Right atrium auricular region (tissue), 2 donors: ENCODE data around the gene CELSR1. TPM values are rescaled to one million over a fixed set of nuclear protein-coding genes. Genes with fewer than 3 reads are reported as not detected.
A peak's percentile ranks its signal among the peaks of the same experiment; 100 is the strongest.

Experiments
- DNase-seq: peaks from one replicate; pipeline ENCODE4 v3.0.0-alpha.2; 2019; ENCODE audit warnings: low spot score
- H3K27ac ChIP-seq, 2 donors: fragments of 200-600 bp; sonication (generic); 1 replicate in 1 of 2; 2 replicates in 1 of 2; pipeline ENCODE4 v1.5.1; 2016 to 2019
- H3K27me3 ChIP-seq, 2 donors: fragments of 200-600 bp; sonication (generic); one replicate each; pipeline versions ENCODE4 v1.5.1 to v1.6.0; 2017 to 2019
- H3K36me3 ChIP-seq: fragments of 200-600 bp; sonication (generic); one replicate; pipeline ENCODE4 v1.5.1; 2016
- H3K4me1 ChIP-seq, 2 donors: fragments of 200-600 bp; sonication (generic); one replicate each; pipeline versions ENCODE4 v1.5.1 to v1.6.0; 2017 to 2019
- H3K4me3 ChIP-seq, 2 donors: fragments of 200-600 bp; sonication (generic); 1 replicate in 1 of 2; 2 replicates in 1 of 2; pipeline ENCODE4 v1.5.1; 2017 to 2019; ENCODE audit warnings: mild to moderate bottlenecking in 1 of 2, moderate library complexity in 1 of 2
- H3K9me3 ChIP-seq, 2 donors: fragments of 200-600 bp; sonication (generic); one replicate each; pipeline ENCODE4 v1.5.1; 2019
- CTCF ChIP-seq, 2 donors: fragments of 200-600 bp; sonication (generic); IDR thresholded peaks; one replicate each; pipeline ENCODE4 v1.5.1; 2019; ENCODE audit warnings: antibody characterized with exemption in 2 of 2
- total RNA-seq, 2 donors: library from RNA; depleted of rRNA; stranded (reverse); fragments of >200 nt; gene quantifications; one replicate each; pipeline ENCODE4 v1.1.0, GENCODE V29; 2016

CELSR1 gene
- total RNA-seq, 2 donors from 2014 or later: 7.1 to 9.6 TPM

DNA sequence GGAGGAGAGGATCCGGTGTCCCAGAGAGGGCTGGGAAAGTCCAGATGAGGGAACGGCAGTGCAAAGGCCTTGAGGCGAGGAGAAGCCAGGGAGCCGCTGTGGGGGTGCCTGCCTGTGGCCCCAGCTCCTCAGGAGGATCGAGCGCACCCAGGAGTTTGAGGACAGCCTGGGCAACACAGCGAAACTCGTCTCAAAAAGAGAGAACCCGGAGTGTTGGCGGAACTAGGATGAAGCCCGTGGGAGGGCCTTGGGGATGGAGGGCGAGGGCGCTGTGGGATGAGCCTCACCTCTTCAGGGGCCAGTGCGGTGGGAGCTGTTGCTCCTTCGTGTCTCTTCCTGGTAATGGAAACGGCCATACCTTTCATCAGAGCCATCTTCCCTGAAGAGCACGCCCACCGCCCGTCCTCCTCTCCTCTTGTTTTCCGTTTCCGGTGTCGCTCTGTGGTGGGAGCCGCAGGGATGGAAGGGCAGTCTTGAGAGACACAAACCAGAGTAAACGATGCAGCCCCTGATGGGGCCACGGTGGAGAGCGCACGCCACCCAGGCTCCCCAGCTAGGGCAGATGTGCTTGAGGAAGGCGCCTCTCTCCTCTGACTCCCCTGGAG, 186.2 kb downstream of the CELSR1 start:
- H3K4me1 ChIP-seq: peaks cover 0 to 62% of the 10 kb centered on the region in 2 donors
- H3K4me3 ChIP-seq: no peak overlapping the region
- peak overlapping the region in 1 of 2 donors; percentile 84 for H3K27ac ChIP-seq
- H3K27me3 ChIP-seq: no peaks in the 10 kb centered on the region
- peaks cover 83% of the 10 kb centered on the region for H3K36me3 ChIP-seq
- no peaks in the 10 kb centered on the region for H3K9me3 ChIP-seq
- DNase-seq: no peak
- TF ChIP-seq CTCF (IDR thresholded peaks at IDR 0.05): no peak

GRCh38 chr22:46350646-46351045, 186.8 kb downstream of the CELSR1 start:
- TF ChIP-seq CTCF (IDR thresholded peaks at IDR 0.05): no peak
- DNase-seq: no peak
- Histone ChIP-seq H3K27me3 (no peaks in the 10 kb centered on the region), H3K27ac (peak overlapping the region in 1 of 2 donors; percentile 84), H3K4me3 (no peak overlapping the region), H3K36me3 (peaks cover 80% of the 10 kb centered on the region), H3K9me3 (no peaks in the 10 kb centered on the region), H3K4me1 (peaks cover 0 to 67% of the 10 kb centered on the region in 2 donors)

DNA sequence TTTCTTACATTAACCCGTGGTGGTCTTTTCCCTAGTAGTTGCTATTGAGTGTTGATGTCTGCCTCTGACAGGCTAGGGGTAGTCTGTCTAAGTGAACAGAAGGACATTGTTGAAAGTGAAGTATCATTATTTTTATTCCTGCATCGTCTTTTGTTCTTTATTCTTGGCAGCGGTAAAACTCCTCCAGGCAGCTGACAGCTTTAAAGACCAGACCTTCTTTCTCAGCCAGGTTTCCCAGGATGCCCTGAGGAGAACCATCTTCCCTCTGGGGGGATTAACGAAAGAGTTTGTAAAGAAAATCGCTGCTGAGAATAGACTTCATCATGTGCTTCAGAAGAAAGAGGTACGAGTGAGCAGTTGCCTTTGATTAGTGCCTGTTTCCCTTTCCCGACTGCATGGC, 187.3 kb downstream of the CELSR1 start:
- Histone ChIP-seq H3K4me3 (no peak overlapping the region), H3K36me3 (peaks cover 80% of the 10 kb centered on the region), H3K9me3 (no peaks in the 10 kb centered on the region), H3K27me3 (no peaks in the 10 kb centered on the region), H3K27ac (peak overlapping the region; percentile 84 to 94), H3K4me1 (peaks cover 0 to 68% of the 10 kb centered on the region in 2 donors)
- no peak for TF ChIP-seq CTCF (IDR thresholded peaks at IDR 0.05)
- no peak for DNase-seq

DNA sequence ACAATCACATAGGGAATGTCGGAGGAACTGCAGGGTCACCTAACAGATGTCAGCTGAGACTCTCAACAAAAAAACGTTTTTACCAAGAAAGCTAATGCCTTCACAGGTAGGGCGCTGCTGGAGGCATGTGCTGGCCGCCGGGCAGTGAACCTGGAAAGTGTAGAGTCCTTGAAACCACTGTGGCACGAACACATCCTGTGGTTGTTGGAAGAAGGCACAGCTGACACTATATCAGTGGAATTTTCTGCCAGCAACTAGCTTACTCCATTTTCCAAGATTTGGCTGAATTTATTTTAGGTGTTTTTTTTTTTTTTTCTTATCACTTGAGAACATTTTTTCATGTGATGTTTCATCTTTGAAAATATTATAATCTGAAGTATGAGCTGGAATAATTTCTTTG, 187.7 kb downstream of the CELSR1 start:
- Histone ChIP-seq H3K27me3 (no peaks in the 10 kb centered on the region), H3K9me3 (no peaks in the 10 kb centered on the region), H3K4me3 (no peak overlapping the region), H3K36me3 (peaks cover 80% of the 10 kb centered on the region), H3K27ac (peak overlapping the region; percentile 84 to 94), H3K4me1 (peaks cover 0 to 68% of the 10 kb centered on the region in 2 donors)
- no peak for DNase-seq
- TF ChIP-seq CTCF (IDR thresholded peaks at IDR 0.05): no peak

GRCh38 chr22:46349238-46349637, 188.2 kb downstream of the CELSR1 start:
- Histone ChIP-seq H3K4me1 (peaks cover 0 to 67% of the 10 kb centered on the region in 2 donors), H3K27ac (peak overlapping the region; percentile 84 to 94), H3K36me3 (peaks cover 78% of the 10 kb centered on the region), H3K9me3 (no peaks in the 10 kb centered on the region), H3K27me3 (no peaks in the 10 kb centered on the region), H3K4me3 (no peak overlapping the region)
- no peak for TF ChIP-seq CTCF (IDR thresholded peaks at IDR 0.05)
- no peak for DNase-seq
